GM18519 (cell line): ENCODE measurements around the gene OR11G2.
"Not testable (repeated sequence)": the region's sequence is repeated elsewhere in the genome, so short reads cannot be mapped to it uniquely, and the experiment has no call there.

Source experiments
- ATAC-seq: cut with Tn5 transposase; IDR thresholded peaks from one replicate; pipeline ENCODE4 v1.9.1; 2021; ENCODE audit warnings: mild to moderate bottlenecking, moderate library complexity; ENCODE audit not compliant: unreplicated experiment, low FRiP score

Gene OR11G2

GRCh38 chr14:20190596-20190995 is at the start of gene OR11G2:
Gene OR11G2, plus strand, starts transcription at chr14:20190896. Its CDS starts 6,542 bp downstream, at chr14:20197438.
- no peak for ATAC-seq

- ATAC-seq, result no peak
Measured at GRCh38 chr14:20143911-20144310, 46.8 kb upstream of the OR11G2 start.

- ATAC-seq, result no peak
Measured at GRCh38 chr14:20144820-20145219, 45.9 kb upstream of the OR11G2 start.

- ATAC-seq, result no peak
Measured at GRCh38 chr14:20164462-20164861, 26.2 kb upstream of the OR11G2 start.

GRCh38 chr14:20167091-20167490 is 23.6 kb upstream of the OR11G2 start:
- no peak for ATAC-seq

- ATAC-seq, result not testable (repeated sequence)
Measured at GRCh38 chr14:20169852-20170251, 20.8 kb upstream of the OR11G2 start.

GRCh38 chr14:20174205-20174604 is 16.5 kb upstream of the OR11G2 start:
- ATAC-seq, result not testable (repeated sequence)

GRCh38 chr14:20176330-20176729 is 14.4 kb upstream of the OR11G2 start:
- no peak for ATAC-seq

GRCh38 chr14:20177433-20177974 is 13.2 kb upstream of the OR11G2 start:
- ATAC-seq, result no peak

GRCh38 chr14:20179218-20179617 is 11.5 kb upstream of the OR11G2 start:
- ATAC-seq, result no peak

GRCh38 chr14:20179880-20180279 is 10.8 kb upstream of the OR11G2 start:
- ATAC-seq, result no peak

GRCh38 chr14:20180486-20180885 is 10.2 kb upstream of the OR11G2 start:
- no peak for ATAC-seq

- ATAC-seq, result no peak
Measured at GRCh38 chr14:20184181-20184580, 6.5 kb upstream of the OR11G2 start.

GRCh38 chr14:20191396-20191795 is 700 bp downstream of the OR11G2 start:
- no peak for ATAC-seq

- ATAC-seq, result no peak
Measured at GRCh38 chr14:20194101-20194500, 3.4 kb downstream of the OR11G2 start.

- ATAC-seq, result not testable (repeated sequence)
Measured at GRCh38 chr14:20195170-20195569, 4.5 kb downstream of the OR11G2 start.

- no peak for ATAC-seq
Measured at GRCh38 chr14:20195911-20196310, 5.2 kb downstream of the OR11G2 start.

- no peak for ATAC-seq
Measured at GRCh38 chr14:20197459-20197858, 6.8 kb downstream of the OR11G2 start.

- no peak for ATAC-seq
Measured at GRCh38 chr14:20198991-20199390, 8.3 kb downstream of the OR11G2 start.

GRCh38 chr14:20204721-20205120 is 14.0 kb downstream of the OR11G2 start:
- no peak for ATAC-seq

GRCh38 chr14:20209595-20209994 is 18.9 kb downstream of the OR11G2 start:
- no peak for ATAC-seq

GRCh38 chr14:20212406-20212805 is 21.7 kb downstream of the OR11G2 start:
- not testable (repeated sequence) for ATAC-seq

GRCh38 chr14:20215196-20215595 is 24.5 kb downstream of the OR11G2 start:
- no peak for ATAC-seq
